Omental fat pad (tissue), 4 donors: Measurements from ENCODE around the gene CPSF4. TPM values are rescaled to one million over a fixed set of nuclear protein-coding genes. Genes with fewer than 3 reads are reported as not detected.

Source experiments
- ATAC-seq: fragments of 150-250 bp; one replicate; pipeline ENCODE4 v1.9.1; 2016; ENCODE audit warnings: mild to moderate bottlenecking, moderate library complexity; ENCODE audit not compliant: low FRiP score
- DNase-seq: peaks from one replicate; pipeline ENCODE4 v3.0.0-alpha.2; 2019; ENCODE audit warnings: low spot score
- CTCF ChIP-seq, 3 donors: fragments of 450-650 bp; IDR thresholded peaks; one replicate each; pipeline ENCODE4 v1.5.1; 2016 to 2017; ENCODE audit warnings: antibody characterized with exemption in 3 of 3, mild to moderate bottlenecking in 3 of 3, moderate library complexity in 2 of 3
- total RNA-seq, 4 donors: library from RNA; depleted of rRNA; stranded (reverse); fragments of >200 nt; gene quantifications; one replicate each; pipeline ENCODE4 v1.1.0, GENCODE V29; 2016

CPSF4 gene
- total RNA-seq, 4 donors from 2014 or later, result 24.3 to 49.0 (median 30.1) TPM

- ATAC-seq (peak; percentile 100), DNase-seq (peak; percentile 98)
- TF ChIP-seq CTCF (IDR thresholded peaks at IDR 0.05), result no peak
Measured at GRCh38 chr7:99472561-99473314, 34.0 kb downstream of the CPSF4 start, which contains the start of gene ZNF789. Gene ZNF789, plus strand, starts transcription at chr7:99472890. Its CDS starts 3,567 bp downstream, at chr7:99476457.

GRCh38 chr7:99473315-99473596 lies 34.5 kb downstream of the CPSF4 start:
- no peak for DNase-seq
- ATAC-seq, result no peak
- TF ChIP-seq CTCF (IDR thresholded peaks at IDR 0.05), result no peak

- DNase-seq (no peak), ATAC-seq (no peak)
- TF ChIP-seq CTCF (IDR thresholded peaks at IDR 0.05), result no peak
Measured at GRCh38 chr7:99476107-99476506, 37.4 kb downstream of the CPSF4 start.

- DNase-seq (no peak), ATAC-seq (no peak)
- no peak for TF ChIP-seq CTCF (IDR thresholded peaks at IDR 0.05)
Measured at GRCh38 chr7:99478464-99479440, 40.0 kb downstream of the CPSF4 start.

- ATAC-seq (no peak), DNase-seq (no peak)
- TF ChIP-seq CTCF (IDR thresholded peaks at IDR 0.05), result no peak
Measured at GRCh38 chr7:99485094-99485493, 46.4 kb downstream of the CPSF4 start.

- ATAC-seq, result no peak
Measured at GRCh38 chr7:99489235-99489634, 50.5 kb downstream of the CPSF4 start.

More at GRCh38 chr7:99489235-99489634, 50.5 kb downstream of the CPSF4 start:
- no peak for DNase-seq
- no peak for TF ChIP-seq CTCF (IDR thresholded peaks at IDR 0.05)
